Stimulated activated CD4-positive, alpha-beta T cell treated with anti-CD3 and anti-CD28 coated beads, Interleukin-4, amount 100 ng/mL, for 48 hours (primary cell): ENCODE results near the gene CSPG4.
"Not testable (repeated sequence)": the region's sequence is repeated elsewhere in the genome, so short reads cannot be mapped to it uniquely, and the experiment has no call there.

Experiments
- DNase-seq, 2 donors: peaks; one replicate each; pipeline ENCODE4 v3.0.0-alpha.2; 2020; ENCODE audit warnings: low read depth in 2 of 2

The CSPG4 gene

GRCh38 chr15:75704618-75705017 lies 8.0 kb downstream of the CSPG4 start:
- no peak for DNase-seq

GRCh38 chr15:75704263-75704615 lies 8.4 kb downstream of the CSPG4 start:
- no peak for DNase-seq

GRCh38 chr15:75703440-75704262 lies 9.0 kb downstream of the CSPG4 start:
- DNase-seq, result not testable (repeated sequence)

- no peak for DNase-seq
Measured at GRCh38 chr15:75702436-75702835, 10.2 kb downstream of the CSPG4 start.

GRCh38 chr15:75701071-75702003 lies 11.3 kb downstream of the CSPG4 start:
- DNase-seq, result not testable (repeated sequence)

- DNase-seq, result not testable (repeated sequence)
Measured at GRCh38 chr15:75699961-75700874, 12.4 kb downstream of the CSPG4 start.

GRCh38 chr15:75699517-75699916 lies 13.1 kb downstream of the CSPG4 start:
- not testable (repeated sequence) for DNase-seq

- not testable (repeated sequence) for DNase-seq
Measured at GRCh38 chr15:75697974-75698747, 14.5 kb downstream of the CSPG4 start.

- no peak for DNase-seq
Measured at GRCh38 chr15:75697523-75697922, 15.1 kb downstream of the CSPG4 start.

GRCh38 chr15:75696854-75697259 lies 15.8 kb downstream of the CSPG4 start:
- no peak for DNase-seq

GRCh38 chr15:75696311-75696720 lies 16.3 kb downstream of the CSPG4 start:
- no peak for DNase-seq

- no peak for DNase-seq
Measured at GRCh38 chr15:75695634-75696310, 16.9 kb downstream of the CSPG4 start.

GRCh38 chr15:75695220-75695619 lies 17.4 kb downstream of the CSPG4 start:
- DNase-seq, result no peak

GRCh38 chr15:75694241-75695182 lies 18.1 kb downstream of the CSPG4 start:
- peak; percentile 5 to 18 for DNase-seq

GRCh38 chr15:75693501-75694240 lies 19.0 kb downstream of the CSPG4 start:
- no peak for DNase-seq

GRCh38 chr15:75693028-75693427 lies 19.6 kb downstream of the CSPG4 start:
- DNase-seq, result not testable (repeated sequence)

- DNase-seq, result not testable (repeated sequence)
Measured at GRCh38 chr15:75692311-75692710, 20.3 kb downstream of the CSPG4 start.

GRCh38 chr15:75689429-75689828 lies 23.2 kb downstream of the CSPG4 start:
- DNase-seq, result not testable (repeated sequence)
